Activated T-helper 17 cell treated with anti-CD3 and anti-CD28 coated beads, Interleukin-2, amount 50 U/mL, for 72 hours (primary cell): ENCODE results near the gene ZNF740. TPM values are rescaled to one million over a fixed set of nuclear protein-coding genes. Genes with fewer than 3 reads are reported as not detected.
A peak's percentile ranks its signal among the peaks of the same experiment; 100 is the strongest.
"Not testable (repeated sequence)": the region's sequence is repeated elsewhere in the genome, so short reads cannot be mapped to it uniquely, and the experiment has no call there.

Source experiments
- ATAC-seq: fragments of 150-1000 bp; cut with Tn5 transposase; replicated peaks from 2 replicates; pipeline ENCODE4 v1.10.0; 2021; ENCODE audit warnings: mild to moderate bottlenecking, moderate library complexity
- H3K27ac Mint-ChIP-seq: one replicate; pipeline ENCODE4 v1.8.0; 2022; ENCODE audit warnings: mixed read lengths
- H3K27me3 Mint-ChIP-seq: one replicate; pipeline ENCODE4 v1.8.0; 2022; ENCODE audit warnings: mixed read lengths
- H3K36me3 Mint-ChIP-seq: one replicate; pipeline ENCODE4 v1.8.0; 2022; ENCODE audit warnings: low read depth, mild to moderate bottlenecking, mixed read lengths
- H3K4me1 Mint-ChIP-seq: one replicate; pipeline ENCODE4 v1.8.0; 2022; ENCODE audit warnings: mixed read lengths
- H3K4me3 Mint-ChIP-seq: one replicate; pipeline ENCODE4 v1.8.0; 2022; ENCODE audit warnings: mild to moderate bottlenecking, mixed read lengths
- H3K9me3 Mint-ChIP-seq: one replicate; pipeline ENCODE4 v1.8.0; 2022; ENCODE audit warnings: mixed read lengths
- total RNA-seq, 2 donors: library from RNA; stranded (reverse); gene quantifications; one replicate each; pipeline ENCODE4 v1.2.3, GENCODE V29; 2022

The ZNF740 gene
- total RNA-seq, 2 donors from 2014 or later = 41.8 to 42.3 TPM

DNA sequence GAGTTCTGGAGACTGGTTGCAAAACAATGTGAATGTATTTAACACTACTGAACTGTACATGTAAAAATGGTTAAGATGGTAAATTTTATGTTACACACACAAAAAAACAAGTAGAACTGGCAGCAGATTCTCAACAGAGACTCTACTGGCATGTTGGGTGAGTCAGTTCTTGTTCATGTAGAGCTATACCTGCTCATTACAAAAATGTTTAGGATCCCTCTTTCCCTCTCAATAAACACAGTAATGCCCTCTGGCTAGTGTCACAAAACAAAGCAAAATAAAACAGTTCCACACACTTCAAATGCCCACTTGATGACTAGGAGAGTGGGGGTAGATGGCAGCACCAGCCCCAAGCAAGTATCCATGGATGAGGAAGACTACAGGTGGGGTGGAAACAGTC is 13.7 kb upstream of the ZNF740 start:
- Mint-ChIP-seq H3K27ac (no peak overlapping the region), H3K27me3 (no peaks in the 10 kb centered on the region), H3K9me3 (no peaks in the 10 kb centered on the region), H3K4me3 (no peak overlapping the region), H3K4me1 (no peaks in the 10 kb centered on the region), H3K36me3 (no peaks in the 10 kb centered on the region)
- ATAC-seq = no peak

DNA sequence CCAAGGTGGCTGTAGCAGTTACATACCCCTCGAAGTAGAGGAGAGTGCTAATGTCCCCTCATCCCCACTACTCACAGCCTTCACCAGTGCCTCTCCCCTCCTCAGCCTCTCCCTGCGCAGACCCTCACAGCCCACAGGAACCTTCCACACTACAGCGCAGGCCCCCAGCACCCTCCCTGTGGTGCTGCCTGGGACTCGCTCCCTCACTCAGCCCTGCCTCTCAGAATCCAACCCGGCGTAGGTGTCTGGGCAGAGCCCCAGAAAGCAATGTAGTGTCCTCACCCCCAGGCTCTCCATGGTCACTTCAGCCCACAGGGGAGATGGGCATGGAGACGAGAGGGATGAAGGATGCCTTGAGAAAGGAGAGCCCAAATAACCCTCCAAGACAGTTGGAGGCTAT is 10.9 kb upstream of the ZNF740 start:
- peak overlapping the region; percentile 17 for H3K27ac Mint-ChIP-seq
- ATAC-seq = no peak
- H3K4me3 Mint-ChIP-seq = no peak overlapping the region
- no peaks in the 10 kb centered on the region for H3K36me3 Mint-ChIP-seq
- no peaks in the 10 kb centered on the region for H3K4me1 Mint-ChIP-seq
- H3K9me3 Mint-ChIP-seq = no peaks in the 10 kb centered on the region
- H3K27me3 Mint-ChIP-seq = no peaks in the 10 kb centered on the region

- Mint-ChIP-seq H3K9me3 (no peaks in the 10 kb centered on the region), H3K27me3 (no peaks in the 10 kb centered on the region), H3K27ac (peak overlapping the region; percentile 17), H3K36me3 (no peaks in the 10 kb centered on the region), H3K4me3 (no peak overlapping the region), H3K4me1 (no peaks in the 10 kb centered on the region)
- no peak for ATAC-seq
Measured at GRCh38 chr12:53170215-53170614, 10.3 kb upstream of the ZNF740 start.

GRCh38 chr12:53170876-53171724 is 9.4 kb upstream of the ZNF740 start:
- H3K27ac Mint-ChIP-seq = no peak overlapping the region

DNA sequence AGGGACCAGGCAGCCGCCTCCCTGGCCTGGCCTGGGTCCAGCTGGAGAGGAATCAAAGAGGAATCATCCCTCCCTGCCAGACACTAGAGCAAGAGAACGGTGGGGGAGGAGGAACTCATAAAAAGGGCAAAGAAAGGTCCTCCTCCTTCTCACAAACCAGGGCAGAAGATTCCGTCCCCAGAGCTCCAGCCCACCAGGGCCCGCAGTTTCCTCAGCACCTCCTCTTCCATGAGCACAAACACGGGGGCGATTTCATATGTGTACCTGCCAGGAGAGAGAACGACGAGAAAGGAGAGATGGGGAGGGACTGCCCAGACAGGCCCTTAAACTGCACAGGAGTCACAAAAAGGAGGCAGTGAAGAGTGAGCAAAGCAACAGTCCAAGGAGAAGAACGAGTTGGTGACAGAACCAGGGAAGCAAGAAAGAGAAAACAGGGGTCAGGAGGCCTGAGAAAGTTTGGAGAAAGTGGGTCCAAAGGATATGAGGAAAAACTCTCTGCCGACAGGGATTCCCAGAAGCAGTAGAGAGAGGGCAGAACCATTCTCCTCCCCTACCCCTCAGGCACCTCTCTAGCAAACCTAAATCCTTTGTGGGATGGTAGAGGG is 8.7 kb upstream of the ZNF740 start:
- H3K4me3 Mint-ChIP-seq = no peak overlapping the region
- no peaks in the 10 kb centered on the region for H3K9me3 Mint-ChIP-seq
- H3K27ac Mint-ChIP-seq = no peak overlapping the region
- no peaks in the 10 kb centered on the region for H3K27me3 Mint-ChIP-seq
- ATAC-seq = no peak
- no peaks in the 10 kb centered on the region for H3K36me3 Mint-ChIP-seq
- H3K4me1 Mint-ChIP-seq = peaks cover 5% of the 10 kb centered on the region

More at GRCh38 chr12:53170876-53171724, 9.4 kb upstream of the ZNF740 start:
- Mint-ChIP-seq H3K4me1 (peaks cover 5% of the 10 kb centered on the region), H3K9me3 (no peaks in the 10 kb centered on the region), H3K27me3 (no peaks in the 10 kb centered on the region), H3K36me3 (no peaks in the 10 kb centered on the region), H3K4me3 (no peak overlapping the region)
- no peak for ATAC-seq

DNA sequence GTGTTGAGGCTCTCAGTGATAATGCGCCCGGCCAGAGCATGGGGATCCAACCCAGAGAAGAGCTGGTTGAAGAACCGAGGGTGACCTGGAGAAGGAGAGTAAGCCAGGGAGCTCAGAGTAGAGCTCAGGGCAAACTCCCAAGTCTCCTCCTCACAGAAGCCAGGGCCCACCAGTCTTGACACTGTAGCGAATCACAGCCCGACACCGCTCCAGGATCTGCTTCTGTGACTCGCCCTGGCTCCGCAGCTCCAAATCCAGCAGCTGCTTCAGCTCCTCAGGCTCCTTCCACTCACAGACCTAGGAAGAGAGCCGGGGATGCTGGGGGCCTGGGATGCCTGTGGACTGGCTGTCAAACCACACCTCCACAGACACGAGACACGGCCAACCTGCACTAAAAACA is 8.2 kb upstream of the ZNF740 start:
- Mint-ChIP-seq H3K27ac (peak overlapping the region; percentile 59), H3K4me1 (peaks cover 5% of the 10 kb centered on the region), H3K4me3 (no peak overlapping the region), H3K9me3 (no peaks in the 10 kb centered on the region), H3K36me3 (no peaks in the 10 kb centered on the region), H3K27me3 (no peaks in the 10 kb centered on the region)
- ATAC-seq = no peak

DNA sequence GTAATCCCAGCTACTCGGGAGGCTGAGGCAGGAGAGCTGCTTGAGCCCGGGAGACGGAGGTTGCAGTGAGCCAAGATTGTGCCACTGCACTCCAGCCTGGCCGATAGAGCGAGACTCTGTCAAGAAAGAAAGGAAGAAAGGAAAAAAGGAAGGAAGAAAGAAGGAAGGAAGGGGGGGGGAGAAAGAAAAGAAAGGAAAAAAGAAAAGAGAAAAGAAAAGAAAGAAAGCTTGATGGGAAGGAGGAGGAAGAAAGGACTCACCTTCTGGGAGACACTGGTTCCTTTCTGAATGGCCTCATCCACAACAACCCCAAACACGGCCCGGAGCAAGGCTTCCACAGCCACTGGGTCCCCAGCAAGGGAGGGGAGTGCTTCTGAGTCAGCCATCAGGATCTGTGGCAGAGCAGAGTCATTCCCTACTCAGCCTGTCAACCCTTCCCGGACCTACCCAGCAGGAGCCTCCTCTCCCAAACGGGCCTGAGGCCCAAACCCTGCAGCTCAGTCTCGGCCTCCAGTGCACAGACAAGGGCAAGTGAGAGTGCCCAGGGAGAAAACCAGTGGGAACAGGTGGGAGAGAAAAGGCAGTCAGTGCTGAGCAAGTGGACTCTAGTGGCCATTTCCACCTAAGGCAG is 7.3 kb upstream of the ZNF740 start:
- H3K4me1 Mint-ChIP-seq = peaks cover 5% of the 10 kb centered on the region
- peak overlapping the region; percentile 59 for H3K27ac Mint-ChIP-seq
- H3K4me3 Mint-ChIP-seq = no peak overlapping the region
- ATAC-seq = no peak
- no peaks in the 10 kb centered on the region for H3K27me3 Mint-ChIP-seq
- no peaks in the 10 kb centered on the region for H3K9me3 Mint-ChIP-seq
- H3K36me3 Mint-ChIP-seq = no peaks in the 10 kb centered on the region

- no peak overlapping the region for H3K27ac Mint-ChIP-seq
- H3K4me1 Mint-ChIP-seq = peaks cover 13% of the 10 kb centered on the region
- peaks cover 1% of the 10 kb centered on the region for H3K36me3 Mint-ChIP-seq
- no peak for ATAC-seq
- no peaks in the 10 kb centered on the region for H3K9me3 Mint-ChIP-seq
- no peak overlapping the region for H3K4me3 Mint-ChIP-seq
- H3K27me3 Mint-ChIP-seq = no peaks in the 10 kb centered on the region
Measured at GRCh38 chr12:53174881-53175491, 5.5 kb upstream of the ZNF740 start.

DNA sequence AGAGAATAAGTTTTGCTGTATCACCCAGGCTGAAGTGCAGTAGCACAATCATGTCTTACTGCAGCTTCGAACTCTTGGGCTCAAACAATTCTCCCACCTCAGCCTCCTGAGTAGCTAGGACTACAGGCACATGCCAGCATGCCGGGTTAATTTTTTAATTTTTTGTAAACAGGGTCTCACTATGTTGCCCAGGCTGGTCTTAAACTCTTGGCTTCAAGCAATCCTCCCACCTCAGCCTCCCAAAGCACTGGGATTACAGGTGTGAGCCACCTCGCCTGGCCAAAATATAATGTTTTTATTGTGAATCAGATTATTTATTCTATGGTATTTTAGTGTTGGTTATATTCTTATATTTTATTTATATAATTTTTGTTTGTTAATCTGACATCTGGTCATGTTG is 3.8 kb upstream of the ZNF740 start:
- Mint-ChIP-seq H3K36me3 (peaks cover 15% of the 10 kb centered on the region), H3K4me3 (no peak overlapping the region), H3K27me3 (no peaks in the 10 kb centered on the region), H3K4me1 (peaks cover 19% of the 10 kb centered on the region), H3K27ac (no peak overlapping the region), H3K9me3 (no peaks in the 10 kb centered on the region)
- no peak for ATAC-seq

DNA sequence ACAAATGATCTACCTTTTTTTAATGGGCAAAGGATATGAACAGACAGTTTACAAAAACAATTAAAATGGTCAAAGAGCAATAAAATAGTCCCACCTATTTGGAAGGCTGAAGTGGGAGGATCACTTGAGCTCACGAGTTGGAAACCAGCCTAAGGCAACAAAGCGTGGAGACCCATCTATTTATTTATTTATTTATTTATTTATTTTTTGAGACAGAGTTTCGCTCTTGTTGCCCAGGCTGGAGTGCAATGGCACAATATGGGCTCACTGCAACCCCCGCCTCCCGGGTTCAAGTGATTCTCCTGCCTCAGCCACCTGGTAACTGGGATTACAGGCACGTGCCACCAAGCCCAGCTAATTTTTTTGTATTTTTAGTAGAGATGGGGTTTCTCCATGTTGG is 3.1 kb upstream of the ZNF740 start:
- not testable (repeated sequence) for H3K27me3 Mint-ChIP-seq, H3K4me3 Mint-ChIP-seq, ATAC-seq, H3K27ac Mint-ChIP-seq, H3K9me3 Mint-ChIP-seq
- peaks cover 26% of the 10 kb centered on the region for H3K4me1 Mint-ChIP-seq
- H3K36me3 Mint-ChIP-seq = peaks cover 22% of the 10 kb centered on the region

- peaks cover 30% of the 10 kb centered on the region for H3K4me1 Mint-ChIP-seq
- not testable (repeated sequence) for ATAC-seq, H3K27me3 Mint-ChIP-seq, H3K9me3 Mint-ChIP-seq
- peaks cover 35% of the 10 kb centered on the region for H3K36me3 Mint-ChIP-seq
- H3K27ac Mint-ChIP-seq = peak overlapping the region; percentile 89
- peak overlapping the region; percentile 95 for H3K4me3 Mint-ChIP-seq
Measured at GRCh38 chr12:53178803-53179202, 1.7 kb upstream of the ZNF740 start.

GRCh38 chr12:53179687-53180219 is 769 bp upstream of the ZNF740 start:
- peak; percentile 27 for ATAC-seq
- no peaks in the 10 kb centered on the region for H3K9me3 Mint-ChIP-seq
- no peaks in the 10 kb centered on the region for H3K27me3 Mint-ChIP-seq
- H3K27ac Mint-ChIP-seq = peak overlapping the region; percentile 89
- peaks cover 42% of the 10 kb centered on the region for H3K36me3 Mint-ChIP-seq
- peaks cover 35% of the 10 kb centered on the region for H3K4me1 Mint-ChIP-seq
- H3K4me3 Mint-ChIP-seq = peak overlapping the region; percentile 95

DNA sequence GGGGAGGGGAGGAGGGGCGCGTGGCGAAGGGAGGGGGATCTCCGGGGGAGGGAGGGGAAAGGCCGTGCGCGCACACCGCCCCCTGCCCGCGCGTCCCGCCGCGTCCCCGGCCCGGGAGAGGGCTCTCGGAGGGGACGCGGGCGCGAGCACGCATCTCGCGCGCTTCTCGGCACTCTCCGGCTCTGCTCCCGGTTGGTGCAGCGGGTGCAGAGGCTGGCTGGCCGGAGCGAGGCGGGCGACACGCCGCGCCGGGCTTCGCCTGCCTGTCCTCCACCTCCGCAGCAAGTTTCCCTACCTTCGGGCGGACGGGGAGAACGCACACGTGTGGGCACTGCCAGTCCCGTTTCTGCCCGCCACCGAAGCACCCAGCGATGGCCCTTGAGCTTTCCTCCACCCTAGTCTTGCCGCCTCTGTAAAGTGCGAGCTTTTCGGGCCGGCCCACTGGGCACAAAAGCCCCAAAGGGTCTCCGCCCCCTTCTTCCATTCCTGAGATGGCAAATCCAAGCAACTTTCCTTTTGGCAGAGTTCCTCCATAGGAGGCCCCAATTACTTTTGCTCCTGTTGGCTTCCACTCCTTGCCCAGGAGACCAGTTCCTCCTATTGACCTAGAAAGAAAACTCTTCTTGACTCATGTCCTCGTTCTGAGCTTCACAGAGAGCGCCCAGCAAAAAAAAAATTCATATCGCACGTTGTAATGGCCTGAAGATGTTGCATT is 566 bp downstream of the ZNF740 start:
- Mint-ChIP-seq H3K9me3 (no peaks in the 10 kb centered on the region), H3K4me1 (peaks cover 31% of the 10 kb centered on the region), H3K27ac (peak overlapping the region; percentile 89), H3K36me3 (peaks cover 55% of the 10 kb centered on the region), H3K4me3 (peak overlapping the region; percentile 95), H3K27me3 (no peaks in the 10 kb centered on the region)
- ATAC-seq = peak; percentile 59

DNA sequence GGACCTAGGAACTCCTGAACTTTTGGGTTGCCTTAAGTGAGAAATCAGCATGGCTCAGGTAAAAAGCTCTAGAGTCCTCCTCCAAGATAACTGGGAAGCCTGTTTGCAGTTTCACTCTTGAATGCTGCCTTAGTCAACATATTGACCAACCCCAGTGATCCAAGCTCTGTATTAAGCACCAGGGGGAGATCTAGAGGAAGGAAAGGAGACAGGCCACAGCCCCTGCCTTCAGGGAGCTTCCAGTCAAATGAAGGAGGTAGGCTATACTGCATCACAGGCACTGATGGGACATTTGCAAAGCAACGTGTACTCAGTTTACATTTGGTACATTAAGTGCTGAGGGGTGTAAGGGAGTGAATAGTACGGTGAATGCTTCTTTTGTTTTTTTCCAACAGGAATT is 1.4 kb downstream of the ZNF740 start:
- H3K27ac Mint-ChIP-seq = peak overlapping the region; percentile 89
- H3K36me3 Mint-ChIP-seq = peaks cover 64% of the 10 kb centered on the region
- no peaks in the 10 kb centered on the region for H3K27me3 Mint-ChIP-seq
- peak overlapping the region; percentile 95 for H3K4me3 Mint-ChIP-seq
- H3K9me3 Mint-ChIP-seq = no peaks in the 10 kb centered on the region
- H3K4me1 Mint-ChIP-seq = peaks cover 31% of the 10 kb centered on the region
- ATAC-seq = no peak
